OCI-M2 (cell line): ENCODE results near the gene MYO3B.
"Not testable (repeated sequence)": the region's sequence is repeated elsewhere in the genome, so short reads cannot be mapped to it uniquely, and the experiment has no call there.

Source experiments
- DNase-seq: peaks from one replicate; lab custom pipeline; 2025; ENCODE audit not compliant: unreplicated experiment; lab: John Stamatoyannopoulos, UW

The MYO3B gene

GRCh38 chr2:170674282-170674681 is 496.3 kb downstream of the MYO3B start:
- DNase-seq, result not testable (repeated sequence)

DNA sequence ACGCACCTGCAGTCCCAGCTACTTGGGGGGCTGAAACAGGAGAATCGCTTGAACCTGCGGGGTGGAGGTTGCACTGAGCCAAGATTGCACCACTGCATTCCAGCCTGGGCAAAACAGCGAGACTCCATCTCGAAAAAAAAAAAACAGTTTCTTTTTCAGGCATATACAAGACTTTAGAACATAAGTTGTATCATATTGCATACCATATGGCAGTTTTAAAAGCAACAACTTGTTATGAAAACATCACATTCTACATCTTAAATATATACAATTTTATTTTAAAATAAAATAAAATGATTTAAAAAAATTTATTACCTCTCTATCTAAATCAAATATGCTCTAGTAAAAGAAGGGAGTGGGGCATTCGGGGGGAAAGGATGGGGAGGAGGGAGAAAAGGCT is 497.8 kb downstream of the MYO3B start:
- no peak for DNase-seq

- no peak for DNase-seq
Measured at GRCh38 chr2:170679607-170680079, 501.7 kb downstream of the MYO3B start.

DNA sequence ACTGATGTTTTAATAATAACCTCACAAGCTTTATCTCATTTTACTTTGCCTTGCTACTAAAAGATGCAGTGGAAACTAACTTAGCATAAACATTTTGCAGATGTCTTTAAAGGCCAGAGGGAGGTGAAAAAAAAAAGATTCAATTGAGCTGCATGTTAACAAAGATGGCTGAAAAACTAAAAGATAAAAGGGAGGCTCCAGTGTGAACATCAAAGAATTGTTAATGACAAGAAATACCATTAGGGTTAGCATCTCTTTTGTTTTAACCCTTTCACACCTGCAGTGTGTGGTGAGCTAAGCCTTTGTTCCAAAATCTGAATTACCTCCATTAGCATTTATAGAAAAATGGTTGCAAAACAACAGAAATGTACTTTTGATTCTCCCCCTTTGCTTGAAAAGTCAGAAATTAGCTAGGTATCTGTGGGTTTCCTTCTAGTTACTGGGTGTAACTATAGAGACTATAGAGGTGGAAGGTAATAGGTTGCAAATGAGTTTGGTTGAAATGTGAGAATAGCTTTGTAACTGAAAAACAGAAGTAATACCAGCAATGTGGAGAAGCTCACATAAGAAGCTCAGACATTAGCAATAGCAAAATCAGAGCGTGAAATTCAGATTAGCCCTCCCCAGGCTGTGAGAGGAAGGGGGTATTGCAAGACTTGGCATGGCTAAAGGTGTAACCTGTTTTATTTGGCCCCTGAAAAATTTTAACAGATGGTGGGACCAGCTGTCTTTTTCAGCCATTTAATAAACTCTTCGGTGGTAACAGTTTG is 502.4 kb downstream of the MYO3B start:
- DNase-seq, result no peak

- no peak for DNase-seq
Measured at GRCh38 chr2:170681311-170681710, 503.4 kb downstream of the MYO3B start.

GRCh38 chr2:170685591-170685990 is 507.6 kb downstream of the MYO3B start:
- no peak for DNase-seq

GRCh38 chr2:170689481-170689880 is 511.5 kb downstream of the MYO3B start:
- no peak for DNase-seq

DNA sequence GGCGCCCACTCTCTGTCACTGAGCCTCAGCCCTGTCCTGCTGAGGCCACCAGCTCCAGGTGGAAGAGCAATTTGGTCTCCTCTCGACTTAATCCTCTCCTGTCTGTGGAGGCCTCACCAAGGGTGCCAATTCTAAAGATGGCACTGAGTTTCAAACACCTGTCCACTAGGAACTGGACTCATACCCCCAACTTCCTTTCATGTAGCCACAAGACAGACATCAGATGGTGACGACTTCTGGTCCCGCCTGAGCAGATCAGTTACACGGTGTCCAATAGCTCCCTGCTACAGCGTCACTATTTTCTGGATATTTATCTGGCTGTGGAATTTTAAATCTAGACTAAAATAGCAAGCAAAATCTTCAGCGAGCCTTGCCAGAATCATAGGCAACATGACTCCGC is 512.7 kb downstream of the MYO3B start:
- DNase-seq, result no peak

- DNase-seq, result no peak
Measured at GRCh38 chr2:170694316-170694715, 516.4 kb downstream of the MYO3B start.

- no peak for DNase-seq
Measured at GRCh38 chr2:170695521-170696410, 517.8 kb downstream of the MYO3B start.

- no peak for DNase-seq
Measured at GRCh38 chr2:170696948-170697347, 519.0 kb downstream of the MYO3B start.

DNA sequence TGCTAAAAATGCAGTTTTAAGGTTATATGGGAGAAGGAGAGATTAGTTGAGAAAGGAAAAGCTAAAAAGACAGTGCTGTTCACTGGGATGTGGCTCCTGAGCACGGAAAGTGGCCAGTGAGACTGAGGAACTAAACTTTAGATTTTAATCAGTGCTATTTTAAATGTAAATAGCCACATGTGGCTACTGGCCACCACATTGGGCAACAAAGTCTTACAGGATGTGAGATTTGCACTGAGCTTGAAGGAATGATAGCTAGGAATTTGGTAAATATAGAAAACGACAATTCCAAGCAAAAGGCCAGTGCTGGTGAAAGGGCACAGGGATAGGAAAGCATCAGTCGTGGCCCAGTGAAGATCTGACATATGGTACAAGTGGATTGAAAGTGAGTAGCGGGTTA is 523.1 kb downstream of the MYO3B start:
- DNase-seq, result no peak

DNA sequence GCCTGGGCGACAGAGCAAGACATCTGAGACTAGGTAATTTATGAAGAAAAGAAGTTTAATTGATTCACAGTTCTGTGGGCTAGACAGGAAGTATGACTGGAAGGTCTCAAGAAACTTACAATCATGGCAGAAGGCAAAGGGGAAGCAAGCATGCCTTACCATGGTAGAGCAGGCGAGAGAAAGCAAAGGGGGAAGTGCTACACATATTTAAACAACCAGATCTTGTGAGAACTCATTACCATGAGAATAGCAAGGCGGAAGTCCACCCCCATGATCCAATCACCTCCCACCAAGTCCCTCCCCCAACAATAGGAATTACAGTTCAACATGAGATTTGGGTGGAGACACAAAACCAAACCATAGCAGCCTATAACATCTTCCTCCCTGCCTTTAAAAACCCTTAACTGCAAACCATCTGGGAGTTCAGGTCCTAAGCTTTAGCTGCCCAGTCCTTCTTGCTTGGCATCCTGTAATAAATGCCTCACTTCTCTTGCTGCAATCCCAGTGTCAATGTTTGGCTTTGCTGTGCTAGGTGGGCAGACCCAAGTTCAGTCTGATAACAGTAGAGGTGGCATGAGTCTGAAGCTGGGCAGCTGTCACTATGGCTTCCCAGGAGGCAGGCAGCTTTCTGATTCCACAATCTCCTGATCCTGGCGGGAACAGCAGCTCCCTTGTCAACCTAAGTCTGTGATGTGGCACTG is 526.0 kb downstream of the MYO3B start:
- no peak for DNase-seq
